ENCODE measurements around the gene MRPL20.
"Not testable (repeated sequence)": the region's sequence is repeated elsewhere in the genome, so short reads cannot be mapped to it uniquely, and the experiment has no call there.

The MRPL20 gene

GRCh38 chr1:1425426-1425752 is 18.3 kb upstream of the MRPL20 start:
- H3K36me3 ChIP-seq (ENCODE audit: insufficient read depth, low read length) = no peaks in the 10 kb centered on the region
- H3K9me3 ChIP-seq (ENCODE audit: control insufficient read depth, insufficient read depth, low read length) = no peaks in the 10 kb centered on the region
- no peak overlapping the region; the same call in 1 of the 2 replicates for H3K9ac ChIP-seq (ENCODE audit: low read depth, low read length)
- H3K4me1 ChIP-seq (ENCODE audit: insufficient read depth, low read length) = peaks cover 8% of the 10 kb centered on the region

GRCh38 chr1:1424707-1425106 is 17.6 kb upstream of the MRPL20 start:
- H3K9ac ChIP-seq (ENCODE audit: low read depth, low read length) = no peak overlapping the region
- no peaks in the 10 kb centered on the region for H3K36me3 ChIP-seq (ENCODE audit: insufficient read depth, low read length)
- peaks cover 8% of the 10 kb centered on the region for H3K4me1 ChIP-seq (ENCODE audit: insufficient read depth, low read length)
- H3K9me3 ChIP-seq (ENCODE audit: control insufficient read depth, insufficient read depth, low read length) = no peaks in the 10 kb centered on the region

- peaks cover 8% of the 10 kb centered on the region for H3K4me1 ChIP-seq (ENCODE audit: insufficient read depth, low read length)
- no peak overlapping the region for H3K9ac ChIP-seq (ENCODE audit: low read depth, low read length)
- no peaks in the 10 kb centered on the region for H3K36me3 ChIP-seq (ENCODE audit: insufficient read depth, low read length)
- H3K9me3 ChIP-seq (ENCODE audit: control insufficient read depth, insufficient read depth, low read length) = no peaks in the 10 kb centered on the region
Observed at GRCh38 chr1:1423245-1423597, 16.1 kb upstream of the MRPL20 start.

GRCh38 chr1:1422465-1423244 is 15.6 kb upstream of the MRPL20 start:
- no peak overlapping the region for H3K9ac ChIP-seq (ENCODE audit: low read depth, low read length)
- H3K4me1 ChIP-seq (ENCODE audit: insufficient read depth, low read length) = peaks cover 8% of the 10 kb centered on the region
- no peaks in the 10 kb centered on the region for H3K36me3 ChIP-seq (ENCODE audit: insufficient read depth, low read length)
- no peaks in the 10 kb centered on the region for H3K9me3 ChIP-seq (ENCODE audit: control insufficient read depth, insufficient read depth, low read length)

- no peak overlapping the region for H3K9ac ChIP-seq (ENCODE audit: low read depth, low read length)
- peaks cover 8% of the 10 kb centered on the region for H3K4me1 ChIP-seq (ENCODE audit: insufficient read depth, low read length)
Observed at GRCh38 chr1:1421907-1422464, 14.9 kb upstream of the MRPL20 start.

GRCh38 chr1:1421147-1421906 is 14.2 kb upstream of the MRPL20 start, which contains the start of gene ANKRD65:
ANKRD65 (minus strand) TSS chr1:1421276; CDS start chr1:1421005, 271 bp downstream.
- Histone ChIP-seq H3K9ac (ENCODE audit: low read depth, low read length) (no peak within 1 kb of the TSS), H3K36me3 (ENCODE audit: insufficient read depth, low read length) (no peaks in the 10 kb centered on the region), H3K4me1 (ENCODE audit: insufficient read depth, low read length) (peaks cover 8% of the 10 kb centered on the region), H3K9me3 (ENCODE audit: control insufficient read depth, insufficient read depth, low read length) (no peaks in the 10 kb centered on the region)

More at GRCh38 chr1:1421907-1422464, 14.9 kb upstream of the MRPL20 start:
- Histone ChIP-seq H3K9me3 (ENCODE audit: control insufficient read depth, insufficient read depth, low read length) (no peaks in the 10 kb centered on the region), H3K36me3 (ENCODE audit: insufficient read depth, low read length) (no peaks in the 10 kb centered on the region)

GRCh38 chr1:1420654-1421141 is 13.6 kb upstream of the MRPL20 start:
- Histone ChIP-seq H3K9me3 (ENCODE audit: control insufficient read depth, insufficient read depth, low read length) (no peaks in the 10 kb centered on the region), H3K9ac (ENCODE audit: low read depth, low read length) (no peak overlapping the region), H3K4me1 (ENCODE audit: insufficient read depth, low read length) (peaks cover 8% of the 10 kb centered on the region), H3K36me3 (ENCODE audit: insufficient read depth, low read length) (no peaks in the 10 kb centered on the region)

GRCh38 chr1:1419813-1420653 is 12.9 kb upstream of the MRPL20 start:
- H3K4me1 ChIP-seq (ENCODE audit: insufficient read depth, low read length) = peaks cover 4% of the 10 kb centered on the region; the same call in 1 of the 2 replicates
- H3K36me3 ChIP-seq (ENCODE audit: insufficient read depth, low read length) = no peaks in the 10 kb centered on the region
- H3K9ac ChIP-seq (ENCODE audit: low read depth, low read length) = peak overlapping the region; percentile 15; the same call in 1 of the 2 replicates
- H3K9me3 ChIP-seq (ENCODE audit: control insufficient read depth, insufficient read depth, low read length) = no peaks in the 10 kb centered on the region

GRCh38 chr1:1419363-1419812 is 12.3 kb upstream of the MRPL20 start:
- Histone ChIP-seq H3K36me3 (ENCODE audit: insufficient read depth, low read length) (no peaks in the 10 kb centered on the region), H3K9me3 (ENCODE audit: control insufficient read depth, insufficient read depth, low read length) (no peaks in the 10 kb centered on the region), H3K9ac (ENCODE audit: low read depth, low read length) (no peak overlapping the region), H3K4me1 (ENCODE audit: insufficient read depth, low read length) (peaks cover 4% of the 10 kb centered on the region; the same call in 1 of the 2 replicates)

- peaks cover 4% of the 10 kb centered on the region; the same call in 1 of the 2 replicates for H3K4me1 ChIP-seq (ENCODE audit: insufficient read depth, low read length)
- H3K9me3 ChIP-seq (ENCODE audit: control insufficient read depth, insufficient read depth, low read length) = no peaks in the 10 kb centered on the region
- H3K9ac ChIP-seq (ENCODE audit: low read depth, low read length) = no peak overlapping the region
- no peaks in the 10 kb centered on the region for H3K36me3 ChIP-seq (ENCODE audit: insufficient read depth, low read length)
Observed at GRCh38 chr1:1418464-1419362, 11.6 kb upstream of the MRPL20 start.

- H3K9me3 ChIP-seq (ENCODE audit: control insufficient read depth, insufficient read depth, low read length); H3K4me1 ChIP-seq (ENCODE audit: insufficient read depth, low read length); H3K36me3 ChIP-seq (ENCODE audit: insufficient read depth, low read length); H3K9ac ChIP-seq (ENCODE audit: low read depth, low read length): not testable (repeated sequence)
Observed at GRCh38 chr1:1417825-1418463, 10.9 kb upstream of the MRPL20 start.

GRCh38 chr1:1417396-1417795 is 10.3 kb upstream of the MRPL20 start:
- not testable (repeated sequence) for H3K9me3 ChIP-seq (ENCODE audit: control insufficient read depth, insufficient read depth, low read length); H3K9ac ChIP-seq (ENCODE audit: low read depth, low read length); H3K36me3 ChIP-seq (ENCODE audit: insufficient read depth, low read length); H3K4me1 ChIP-seq (ENCODE audit: insufficient read depth, low read length)

GRCh38 chr1:1415751-1416150 is 8.7 kb upstream of the MRPL20 start:
- H3K36me3 ChIP-seq (ENCODE audit: insufficient read depth, low read length) = no peaks in the 10 kb centered on the region
- H3K9me3 ChIP-seq (ENCODE audit: control insufficient read depth, insufficient read depth, low read length) = peaks cover 8% of the 10 kb centered on the region
- H3K9ac ChIP-seq (ENCODE audit: low read depth, low read length) = no peak overlapping the region
- peaks cover under 1% of the 10 kb centered on the region; the same call in 1 of the 2 replicates for H3K4me1 ChIP-seq (ENCODE audit: insufficient read depth, low read length)
